GM18873 (cell line): ENCODE data around the gene NUB1.
"Not testable (repeated sequence)": the region's sequence is repeated elsewhere in the genome, so short reads cannot be mapped to it uniquely, and the experiment has no call there.

Source experiments
- ATAC-seq: cut with Tn5 transposase; IDR thresholded peaks from one replicate; pipeline ENCODE4 v1.9.1; 2021; ENCODE audit warnings: mild to moderate bottlenecking, moderate library complexity, moderate number of reproducible peaks; ENCODE audit not compliant: unreplicated experiment, low FRiP score

NUB1 gene, protein sequence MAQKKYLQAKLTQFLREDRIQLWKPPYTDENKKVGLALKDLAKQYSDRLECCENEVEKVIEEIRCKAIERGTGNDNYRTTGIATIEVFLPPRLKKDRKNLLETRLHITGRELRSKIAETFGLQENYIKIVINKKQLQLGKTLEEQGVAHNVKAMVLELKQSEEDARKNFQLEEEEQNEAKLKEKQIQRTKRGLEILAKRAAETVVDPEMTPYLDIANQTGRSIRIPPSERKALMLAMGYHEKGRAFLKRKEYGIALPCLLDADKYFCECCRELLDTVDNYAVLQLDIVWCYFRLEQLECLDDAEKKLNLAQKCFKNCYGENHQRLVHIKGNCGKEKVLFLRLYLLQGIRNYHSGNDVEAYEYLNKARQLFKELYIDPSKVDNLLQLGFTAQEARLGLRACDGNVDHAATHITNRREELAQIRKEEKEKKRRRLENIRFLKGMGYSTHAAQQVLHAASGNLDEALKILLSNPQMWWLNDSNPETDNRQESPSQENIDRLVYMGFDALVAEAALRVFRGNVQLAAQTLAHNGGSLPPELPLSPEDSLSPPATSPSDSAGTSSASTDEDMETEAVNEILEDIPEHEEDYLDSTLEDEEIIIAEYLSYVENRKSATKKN

DNA sequence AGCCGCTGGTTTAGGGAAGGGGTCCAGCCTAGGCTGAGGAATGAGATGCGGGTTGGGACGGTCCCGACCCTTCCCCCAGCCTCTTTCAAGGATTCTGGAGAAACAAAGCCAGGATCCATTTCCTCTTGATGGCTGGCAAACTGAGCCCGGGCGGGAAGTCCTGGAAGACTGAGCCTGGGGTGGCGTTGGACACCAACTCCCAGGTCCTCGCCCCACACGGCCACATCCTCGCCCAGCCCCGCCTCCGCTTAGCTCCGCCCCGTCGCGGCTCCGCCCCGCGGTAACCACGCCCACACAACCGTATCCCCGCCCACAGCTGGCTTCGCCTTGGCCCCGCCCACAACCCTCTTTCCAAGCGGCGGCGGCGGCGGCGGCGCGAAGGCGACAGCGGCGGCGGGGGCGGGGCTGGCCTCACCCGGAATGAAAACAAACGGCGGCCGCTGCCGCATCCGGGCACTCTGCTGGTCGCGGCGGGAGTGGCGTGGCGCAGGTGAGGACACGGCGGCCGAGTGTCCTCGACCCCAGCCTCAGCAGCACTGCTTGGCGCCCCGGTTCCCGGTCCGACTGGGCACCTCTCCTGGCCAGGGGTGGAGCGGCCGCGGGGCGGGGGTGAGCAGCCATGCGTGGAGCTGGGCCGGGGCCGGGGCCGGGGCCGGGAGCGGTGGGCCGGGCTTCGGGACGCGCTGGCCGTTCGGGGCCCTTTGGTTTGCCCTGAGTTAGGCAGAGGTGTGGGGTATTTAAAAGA, at the start of gene NUB1:
TSS of gene NUB1 (plus strand) at position 456 of the 745 bp plus-strand sequence. CDS start 3,538 bp downstream, outside the sequence.
- ATAC-seq: peak; percentile 29

DNA sequence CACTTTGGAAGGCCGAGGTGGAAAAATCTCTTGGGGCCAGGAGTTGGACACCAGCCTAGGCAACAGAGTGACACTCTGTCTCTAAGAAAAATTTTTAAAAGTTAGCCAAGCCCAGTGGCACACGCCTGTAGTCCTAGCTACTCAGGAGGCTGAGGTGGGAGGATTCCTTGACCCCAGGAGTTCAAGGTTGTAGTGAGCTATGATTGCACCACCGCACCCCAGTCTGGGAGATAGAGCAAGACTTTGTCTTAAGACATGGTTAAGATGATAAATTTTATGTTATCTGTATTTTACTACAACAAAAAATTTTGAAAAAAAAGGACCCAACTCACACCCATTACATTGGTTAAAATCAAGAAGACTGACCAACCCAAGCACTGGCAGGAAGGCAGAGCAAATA, 48.8 kb upstream of the NUB1 start:
- no peak for ATAC-seq

DNA sequence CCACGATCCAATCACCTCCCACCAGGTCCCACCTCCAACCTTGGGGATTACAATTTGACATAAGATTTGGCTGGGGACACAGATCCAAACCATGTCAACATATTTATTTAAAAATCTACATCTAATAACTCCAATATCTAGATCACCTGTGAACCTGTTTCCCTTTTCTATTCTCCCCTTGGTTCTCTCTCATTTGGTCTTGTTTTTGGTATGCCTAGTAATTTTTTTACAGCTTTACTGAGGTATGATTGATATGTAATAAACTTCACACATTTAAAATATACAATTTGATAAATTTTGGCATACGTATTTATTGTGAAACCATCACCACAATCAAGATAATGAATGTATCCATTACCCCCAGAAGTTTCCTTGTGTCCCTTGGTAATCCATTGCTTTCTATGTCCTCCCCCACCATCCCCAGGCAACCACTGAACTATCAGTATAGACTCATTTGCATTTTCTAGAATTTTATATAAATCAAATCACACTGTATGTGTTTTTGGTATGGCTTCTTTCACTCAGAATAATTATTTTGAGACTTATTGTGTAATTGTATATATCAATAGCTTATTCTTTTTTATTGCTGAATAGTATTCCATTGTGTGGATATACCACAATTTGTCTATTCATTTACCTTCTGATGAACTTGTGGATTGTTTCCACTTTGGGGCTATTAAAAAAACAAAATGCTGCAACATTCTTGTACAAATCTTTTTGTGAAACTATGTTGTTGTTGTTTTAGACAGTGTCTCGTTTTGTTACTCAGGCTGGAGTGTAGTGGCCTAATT, 45.2 kb upstream of the NUB1 start:
- no peak for ATAC-seq

DNA sequence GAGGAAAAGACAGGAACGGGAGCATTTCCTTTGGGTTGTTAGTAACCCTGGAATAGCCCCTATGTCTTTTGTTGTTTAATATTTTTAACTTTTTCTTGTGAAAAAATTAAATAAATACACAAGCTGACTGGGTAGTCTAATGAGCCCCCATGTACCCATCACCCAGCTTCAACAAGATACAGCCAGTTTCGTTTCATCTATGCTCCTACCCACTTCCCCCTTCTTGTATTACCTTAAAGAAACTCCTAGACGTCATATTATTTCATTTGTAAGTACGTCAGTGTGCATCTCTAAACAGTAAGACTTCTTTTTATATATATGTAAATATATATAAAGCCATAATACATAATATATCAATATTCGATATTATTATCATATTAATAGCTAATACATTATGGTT, 42.8 kb upstream of the NUB1 start:
- no peak for ATAC-seq

DNA sequence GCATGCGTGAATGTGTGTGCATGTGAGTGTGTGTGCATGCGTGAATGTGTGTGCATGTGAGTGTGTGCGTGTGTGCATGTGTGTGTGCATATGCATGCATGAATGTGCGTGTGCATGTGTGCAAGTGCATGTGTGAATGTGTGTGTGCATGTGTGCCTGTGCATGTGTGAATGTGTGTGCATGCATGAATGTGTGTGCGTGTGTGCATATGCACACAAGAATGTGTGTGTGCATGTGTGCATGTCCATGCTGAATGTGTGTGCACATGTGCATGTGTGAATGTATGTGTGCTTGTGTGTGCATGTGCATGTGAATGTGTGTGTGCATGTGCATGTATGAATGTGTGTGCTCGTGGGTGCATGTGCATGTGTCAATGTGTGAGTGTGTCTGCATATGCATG, 42.1 kb upstream of the NUB1 start:
- ATAC-seq: no peak

DNA sequence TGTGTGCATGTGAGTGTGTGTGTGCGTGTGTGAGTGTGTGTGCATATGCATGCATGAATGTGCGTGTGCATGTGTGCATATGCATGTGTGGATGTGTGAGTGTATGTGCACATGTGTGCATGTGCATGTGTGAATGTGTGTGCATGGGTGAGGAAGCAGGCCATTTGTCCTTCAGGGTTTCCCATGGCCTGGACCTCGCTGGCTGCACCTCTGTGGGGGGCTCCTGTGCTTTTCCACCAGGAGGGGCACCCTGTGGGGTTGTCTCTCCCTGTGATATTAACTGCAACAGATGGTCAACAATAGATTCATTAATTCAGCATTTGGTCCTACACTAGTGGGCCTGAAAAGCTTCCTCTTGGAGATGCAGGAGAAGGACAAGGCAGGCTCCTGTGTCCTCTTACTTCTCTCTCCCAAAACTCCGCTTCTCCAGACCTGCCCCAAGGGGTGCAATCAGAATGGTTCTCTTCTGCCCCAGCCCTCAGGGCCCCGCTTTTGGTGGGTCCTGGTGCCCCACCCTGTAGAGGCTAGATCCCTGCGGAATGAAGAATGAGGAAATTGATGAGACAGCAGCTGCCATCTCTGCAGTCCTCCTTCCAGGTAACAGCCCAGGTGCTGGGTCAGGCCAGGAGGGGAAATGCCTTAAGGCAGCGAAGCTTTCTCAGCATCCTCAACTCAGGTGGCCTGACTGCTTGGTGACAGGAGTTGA, 41.5 kb upstream of the NUB1 start:
- no peak for ATAC-seq

DNA sequence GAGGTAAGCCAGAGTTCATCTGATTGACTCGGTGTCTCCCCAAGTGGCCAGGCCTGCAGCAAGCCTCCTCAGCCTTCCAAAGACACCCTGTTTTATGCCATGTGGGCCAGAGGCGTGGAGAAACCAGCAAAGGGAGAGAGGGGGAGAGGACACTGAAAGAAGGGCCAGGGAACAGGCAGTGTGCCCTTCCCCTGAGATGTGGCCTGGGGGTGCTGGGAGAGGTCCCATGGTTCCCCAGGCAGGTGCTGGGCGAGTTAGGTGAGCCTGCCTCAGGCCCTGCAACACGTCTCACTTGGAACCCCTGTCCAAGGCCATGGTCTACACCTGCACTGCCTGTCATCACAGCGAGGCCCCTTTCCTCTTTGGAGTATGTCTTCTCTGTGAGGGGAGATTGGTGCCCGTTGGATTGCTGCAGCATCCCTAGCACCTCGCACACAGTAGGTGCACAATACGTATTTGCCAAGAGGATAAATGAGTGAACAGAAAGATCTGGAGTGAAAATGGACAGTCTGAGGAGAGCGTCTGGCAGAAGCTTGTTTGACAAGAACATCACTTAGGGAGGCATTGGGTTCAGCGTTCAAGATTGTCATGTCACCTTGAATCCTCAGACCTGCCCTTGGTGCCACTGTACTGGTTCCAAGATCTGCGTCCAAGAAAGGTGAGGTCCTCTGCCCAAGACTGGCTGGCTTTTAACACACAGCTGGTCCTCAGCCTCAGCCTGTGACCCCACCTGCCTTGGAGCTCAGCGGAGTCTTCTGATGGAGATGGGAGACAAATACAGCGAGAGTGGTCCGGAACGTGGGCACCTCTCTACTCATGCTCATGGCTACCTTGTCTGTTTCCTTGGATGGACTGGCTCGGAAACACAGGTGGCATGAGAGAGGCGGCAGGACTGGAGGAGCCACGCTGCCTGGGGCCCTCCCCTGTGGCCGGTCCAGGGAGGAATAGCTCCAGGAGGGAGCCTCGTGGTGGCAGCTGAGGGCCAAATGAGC, 39.8 kb upstream of the NUB1 start:
- ATAC-seq: no peak

DNA sequence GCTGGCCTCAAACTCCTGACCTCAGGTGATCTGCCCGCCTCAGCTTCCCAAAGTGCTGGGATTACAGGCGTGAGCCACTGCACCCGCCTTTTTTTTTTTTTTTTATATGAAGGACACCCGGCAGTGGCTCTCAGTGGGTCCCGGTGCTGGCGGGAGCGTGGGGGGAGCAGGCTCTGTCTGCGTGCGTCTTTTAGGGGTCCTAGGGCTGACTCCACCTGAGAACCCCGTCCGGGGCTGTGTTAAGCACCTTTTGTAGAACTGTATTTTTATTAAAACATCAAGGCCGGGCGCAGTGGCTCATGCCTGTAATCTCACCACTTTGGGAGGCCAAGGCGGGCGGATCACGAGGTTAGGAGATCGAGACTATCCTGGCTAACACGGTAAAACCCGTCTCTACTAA, 37.4 kb upstream of the NUB1 start:
- ATAC-seq: not testable (repeated sequence)

DNA sequence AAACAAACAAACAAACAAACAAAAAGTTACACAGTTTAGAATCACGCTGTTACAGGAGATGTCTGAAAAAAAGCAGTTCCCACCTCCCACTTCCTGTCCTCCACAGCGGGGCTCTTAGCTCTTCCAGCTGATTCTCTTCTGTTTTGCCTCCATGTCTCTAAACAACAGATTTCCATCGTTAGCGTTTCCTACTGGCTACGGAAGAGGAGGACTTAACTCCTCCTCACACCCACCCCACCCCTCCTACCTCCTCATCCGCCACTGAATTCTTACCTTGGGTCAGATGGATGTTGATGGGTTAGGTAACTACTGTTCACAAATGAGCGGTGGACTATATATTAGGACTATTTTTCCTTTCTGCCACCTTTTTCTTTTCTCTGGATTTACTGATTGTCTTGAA, 36.8 kb upstream of the NUB1 start:
- ATAC-seq: no peak

DNA sequence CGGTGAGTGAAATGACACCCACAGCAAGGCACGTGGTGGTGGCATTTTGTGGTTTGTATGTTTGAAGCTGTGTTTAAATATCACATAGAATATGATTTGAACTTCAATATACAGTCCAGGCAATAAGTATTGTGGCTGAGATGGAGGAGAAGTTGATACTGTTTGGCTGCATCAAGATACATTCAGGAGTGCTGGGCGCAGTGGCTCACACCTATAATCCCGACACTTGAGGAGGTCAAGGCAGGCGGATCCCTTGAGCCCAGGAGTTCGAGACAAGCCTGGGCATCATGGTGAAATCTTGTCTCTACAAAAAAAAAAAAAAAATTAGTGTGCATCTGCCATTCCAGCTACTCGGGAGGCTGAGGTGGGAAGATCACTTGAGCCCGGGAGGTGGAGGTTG, 35.2 kb upstream of the NUB1 start:
- no peak for ATAC-seq

DNA sequence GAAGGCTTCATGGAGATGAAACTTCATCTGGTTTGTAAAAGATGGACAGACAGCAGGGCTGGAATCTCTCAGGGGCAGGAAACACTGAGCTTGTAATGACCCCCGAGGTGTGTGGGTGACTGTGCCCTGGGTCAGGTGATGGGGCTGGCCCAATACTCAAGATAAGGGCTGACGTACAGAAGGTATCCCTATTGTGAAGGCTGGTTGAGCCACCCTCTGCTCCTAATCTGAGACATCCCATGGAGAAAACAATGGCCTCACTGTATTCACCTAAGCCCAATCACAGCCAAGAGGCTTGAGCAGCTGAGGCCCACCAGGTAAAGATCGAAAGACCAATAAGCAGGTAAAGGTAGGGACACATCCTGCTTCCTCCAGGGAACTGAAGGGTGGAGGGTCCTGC, 34.8 kb upstream of the NUB1 start:
- ATAC-seq: no peak

DNA sequence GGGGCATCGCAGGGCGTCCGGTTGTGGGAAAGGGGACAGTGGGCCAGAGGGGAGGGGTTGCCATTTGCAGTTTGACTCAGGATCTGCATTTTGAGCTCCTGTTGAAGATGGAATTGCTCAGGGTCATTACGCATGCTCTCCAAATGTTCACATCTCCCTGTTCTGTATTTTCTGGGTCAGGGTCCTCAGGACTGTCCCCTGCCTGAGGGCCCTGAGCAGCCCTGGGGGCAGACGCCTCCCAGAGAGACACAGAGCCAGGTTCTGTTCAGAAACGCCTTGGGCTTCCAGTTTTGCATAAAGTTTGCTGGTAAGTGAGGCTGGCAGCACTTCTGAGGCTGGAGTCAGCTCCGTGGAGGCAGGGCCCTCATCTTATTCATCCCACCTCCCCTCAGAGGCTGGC, 34.1 kb upstream of the NUB1 start:
- no peak for ATAC-seq

DNA sequence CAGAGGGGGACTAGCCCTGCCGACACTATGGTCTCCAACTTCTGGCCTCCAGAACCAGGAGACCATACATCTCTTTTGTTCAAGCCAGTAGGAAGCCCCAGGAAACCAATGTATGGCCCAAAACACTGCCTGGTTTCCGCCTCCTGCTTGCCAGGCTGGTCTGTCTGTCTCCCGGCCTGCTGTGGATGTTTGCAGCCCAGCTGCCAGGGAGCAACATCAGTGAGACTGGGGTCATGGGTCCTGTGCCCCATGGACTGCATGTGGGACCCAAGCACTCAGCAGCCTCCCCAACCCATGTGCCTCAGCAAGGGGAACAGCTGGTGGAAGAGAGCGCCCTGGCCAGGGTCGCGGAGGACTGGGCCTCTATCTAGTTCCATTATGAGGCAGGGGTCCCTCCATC, 33.4 kb upstream of the NUB1 start:
- no peak for ATAC-seq

DNA sequence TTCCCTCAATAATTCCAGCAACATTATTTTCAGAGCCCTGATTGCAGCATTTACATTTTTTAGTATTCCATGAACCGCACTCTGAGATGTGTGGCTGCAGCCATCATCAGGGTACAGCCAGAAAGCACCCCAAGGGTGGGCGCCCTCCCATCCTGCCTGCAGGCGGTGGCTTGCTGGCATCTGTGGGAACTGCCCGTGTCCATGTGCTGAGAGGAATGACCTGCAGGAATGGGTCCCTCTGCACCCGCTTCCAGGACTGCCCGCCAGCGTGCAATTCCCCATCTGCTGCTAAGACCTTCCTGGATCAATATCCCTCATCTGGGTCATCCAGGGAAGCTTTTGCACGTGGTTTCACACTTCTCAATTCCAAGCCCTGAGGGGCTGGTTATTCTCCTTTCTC, 32.8 kb upstream of the NUB1 start:
- ATAC-seq: no peak

DNA sequence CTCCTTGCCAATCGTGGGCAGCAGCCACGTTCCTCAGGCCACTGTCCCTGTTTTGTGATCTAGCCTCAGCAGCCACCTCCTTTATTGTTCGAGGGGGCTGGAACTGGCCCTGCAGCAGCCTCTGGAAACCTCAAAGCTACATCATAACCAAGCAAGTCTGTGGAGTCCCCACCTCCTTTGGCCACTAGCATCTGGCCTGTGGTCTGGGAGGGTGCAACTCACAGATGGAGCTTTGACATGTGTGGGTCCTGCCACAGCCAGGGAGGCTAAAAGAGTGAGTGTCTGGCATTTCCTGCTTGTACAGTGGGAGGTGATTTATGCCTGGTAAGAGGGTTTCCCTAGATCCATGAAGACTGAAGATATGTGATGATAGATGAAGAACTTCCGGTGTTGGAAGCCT, 32.3 kb upstream of the NUB1 start:
- ATAC-seq: no peak

DNA sequence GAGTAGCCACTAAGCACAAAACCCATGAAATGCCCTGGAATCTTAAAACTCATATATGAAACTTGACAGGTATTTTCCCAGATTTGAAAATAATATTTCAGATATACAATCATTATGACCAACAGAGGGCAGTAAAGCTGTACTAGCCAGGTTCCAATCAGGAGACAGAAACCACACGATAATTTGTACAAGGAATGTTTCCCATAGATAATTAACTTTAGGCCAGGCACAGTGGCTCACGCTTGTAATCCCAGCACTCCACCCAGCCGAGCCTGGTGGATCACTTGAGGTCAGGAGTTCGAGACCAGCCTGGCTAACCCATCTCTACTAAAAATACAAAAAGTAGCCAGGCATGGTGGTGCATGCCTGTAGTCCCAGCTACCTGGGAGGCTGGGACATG, 31.0 kb upstream of the NUB1 start:
- ATAC-seq: no peak

DNA sequence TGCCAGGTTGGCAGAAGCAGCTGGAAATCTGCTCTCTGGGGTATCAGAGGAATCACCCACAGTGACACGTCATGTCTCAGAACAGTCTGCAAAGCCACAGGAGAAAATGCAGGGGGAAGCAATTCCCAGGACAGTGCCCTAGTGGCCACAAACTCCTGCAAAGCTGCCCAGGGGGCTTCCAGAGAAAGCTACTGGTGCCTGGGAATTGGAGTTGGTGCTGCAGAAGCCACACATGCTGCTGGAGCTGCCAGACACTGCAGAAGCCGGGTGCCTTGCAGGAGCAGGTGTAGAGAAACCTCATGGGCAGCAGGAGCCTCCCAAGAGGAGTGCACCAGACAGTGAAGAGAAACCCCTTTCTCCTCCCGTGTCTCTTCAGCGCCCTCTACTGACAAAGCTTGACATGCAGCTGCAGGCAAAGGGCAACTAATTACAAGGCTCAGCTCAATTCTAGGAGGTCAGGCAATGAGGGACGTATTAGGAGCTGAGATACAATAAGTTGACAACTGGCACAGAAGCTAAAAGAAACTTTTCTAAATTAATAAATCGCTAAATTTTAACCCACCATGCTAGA, 30.2 kb upstream of the NUB1 start:
- ATAC-seq: no peak

DNA sequence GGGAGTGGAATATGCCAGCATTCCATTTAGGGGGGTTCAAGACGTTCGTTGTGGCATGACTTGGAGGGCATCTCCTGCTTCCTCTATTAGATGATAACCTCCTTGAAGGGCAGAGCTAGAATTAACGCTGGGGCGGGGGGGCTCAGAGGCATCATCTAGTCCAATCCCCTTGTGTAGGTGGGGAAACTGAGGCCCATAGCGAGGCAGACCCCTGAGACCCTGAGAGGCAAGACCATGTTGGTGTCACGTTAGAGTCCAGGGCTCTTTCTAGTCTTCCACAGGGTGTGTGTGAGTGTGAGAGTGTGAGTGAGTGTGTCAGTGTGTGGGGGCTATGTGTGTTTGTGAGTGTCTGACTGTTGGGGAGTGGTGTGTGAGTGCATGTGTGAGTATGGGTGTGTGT, 29.3 kb upstream of the NUB1 start:
- ATAC-seq: no peak
